Right lobe of liver (tissue), 4 donors: ENCODE data around the gene TMEM225B.
"Not testable (repeated sequence)": the region's sequence is repeated elsewhere in the genome, so short reads cannot be mapped to it uniquely, and the experiment has no call there.

Experiments used
- CTCF ChIP-seq, 4 donors: fragments of 200-600 bp in 3 of 4; fragments of 450-650 bp in 1 of 4; IDR thresholded peaks; one replicate each; pipeline versions ENCODE4 v1.5.1 to v1.8.0; 2016 to 2022; ENCODE audit warnings: antibody characterized with exemption in 4 of 4, mild to moderate bottlenecking in 2 of 4
- POLR2A ChIP-seq: fragments of 450-650 bp; IDR thresholded peaks from one replicate; pipeline ENCODE4 v1.6.1; 2017; ENCODE audit warnings: antibody characterized with exemption, mild to moderate bottlenecking
- donor health status: DM: no; HTN: no; CAD: no.
- donor health status: DM: no; HTN: no; CAD: no.
- donor health status: DM: no; HTN: yes; CAD: no.

GRCh38 chr7:99549545-99549944 lies 48.5 kb upstream of the TMEM225B start:
- TF ChIP-seq CTCF (IDR thresholded peaks at IDR 0.05); POLR2A: not testable (repeated sequence)
